Right atrium auricular region (tissue), 2 donors: ENCODE data around the gene PMF1. TPM values are rescaled to one million over a fixed set of nuclear protein-coding genes. Genes with fewer than 3 reads are reported as not detected.
"Not testable (repeated sequence)": the region's sequence is repeated elsewhere in the genome, so short reads cannot be mapped to it uniquely, and the experiment has no call there.

Source experiments
- DNase-seq: peaks from one replicate; pipeline ENCODE4 v3.0.0-alpha.2; 2019; ENCODE audit warnings: low spot score
- H3K27ac ChIP-seq, 2 donors: fragments of 200-600 bp; sonication (generic); 1 replicate in 1 of 2; 2 replicates in 1 of 2; pipeline ENCODE4 v1.5.1; 2016 to 2019
- H3K27me3 ChIP-seq, 2 donors: fragments of 200-600 bp; sonication (generic); one replicate each; pipeline versions ENCODE4 v1.5.1 to v1.6.0; 2017 to 2019
- H3K36me3 ChIP-seq: fragments of 200-600 bp; sonication (generic); one replicate; pipeline ENCODE4 v1.5.1; 2016
- H3K4me1 ChIP-seq, 2 donors: fragments of 200-600 bp; sonication (generic); one replicate each; pipeline versions ENCODE4 v1.5.1 to v1.6.0; 2017 to 2019
- H3K4me3 ChIP-seq, 2 donors: fragments of 200-600 bp; sonication (generic); 1 replicate in 1 of 2; 2 replicates in 1 of 2; pipeline ENCODE4 v1.5.1; 2017 to 2019; ENCODE audit warnings: mild to moderate bottlenecking in 1 of 2, moderate library complexity in 1 of 2
- H3K9me3 ChIP-seq, 2 donors: fragments of 200-600 bp; sonication (generic); one replicate each; pipeline ENCODE4 v1.5.1; 2019
- total RNA-seq, 2 donors: library from RNA; depleted of rRNA; stranded (reverse); fragments of >200 nt; gene quantifications; one replicate each; pipeline ENCODE4 v1.1.0, GENCODE V29; 2016
- TF ChIP-seq, protein P1 (sequence below), 2 donors: fragments of 200-600 bp; sonication (generic); IDR thresholded peaks; one replicate each; pipeline ENCODE4 v1.5.1; 2019; ENCODE audit warnings: antibody characterized with exemption in 2 of 2

PMF1 gene
- total RNA-seq, 2 donors from 2014 or later = 81.8 to 88.3 TPM

DNA sequence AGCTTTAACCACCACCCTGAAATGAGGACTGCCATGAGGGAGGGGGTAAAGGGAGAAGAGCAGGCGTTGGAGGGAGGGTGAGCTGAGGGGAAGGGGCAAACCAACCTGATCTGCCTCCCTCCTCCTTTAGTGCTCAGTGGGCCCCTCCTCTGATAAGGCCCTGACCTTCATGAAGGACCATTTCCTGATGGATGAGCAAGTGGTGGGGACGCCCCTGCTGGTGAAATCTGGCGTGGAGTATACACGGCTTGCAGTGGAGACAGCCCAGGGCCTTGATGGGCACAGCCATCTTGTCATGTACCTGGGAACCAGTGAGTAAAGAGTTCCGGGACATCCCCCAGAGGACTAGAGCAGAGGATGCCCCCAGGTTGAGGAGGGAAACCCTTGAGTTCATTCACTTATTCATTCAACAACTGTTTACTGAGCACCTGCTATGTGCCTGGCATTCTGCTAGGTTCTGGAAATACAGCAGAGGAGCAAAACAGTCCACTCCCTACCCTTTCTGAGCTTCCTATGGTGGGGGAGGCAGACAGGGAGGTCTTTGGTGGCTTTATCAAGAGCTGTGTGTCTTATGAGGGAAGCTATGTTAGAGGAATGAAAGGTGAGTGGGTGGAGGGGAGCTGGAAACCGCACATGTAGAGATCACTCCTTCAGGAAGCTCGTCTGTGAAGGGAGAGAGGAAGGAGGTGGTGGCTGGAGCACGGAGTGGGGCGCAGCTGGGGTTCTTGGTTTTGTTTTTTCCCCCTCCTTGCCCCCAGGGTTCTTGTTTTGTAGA lies 39.9 kb upstream of the PMF1 start:
- no peak overlapping the region for H3K4me3 ChIP-seq
- TF ChIP-seq, protein P1, sequence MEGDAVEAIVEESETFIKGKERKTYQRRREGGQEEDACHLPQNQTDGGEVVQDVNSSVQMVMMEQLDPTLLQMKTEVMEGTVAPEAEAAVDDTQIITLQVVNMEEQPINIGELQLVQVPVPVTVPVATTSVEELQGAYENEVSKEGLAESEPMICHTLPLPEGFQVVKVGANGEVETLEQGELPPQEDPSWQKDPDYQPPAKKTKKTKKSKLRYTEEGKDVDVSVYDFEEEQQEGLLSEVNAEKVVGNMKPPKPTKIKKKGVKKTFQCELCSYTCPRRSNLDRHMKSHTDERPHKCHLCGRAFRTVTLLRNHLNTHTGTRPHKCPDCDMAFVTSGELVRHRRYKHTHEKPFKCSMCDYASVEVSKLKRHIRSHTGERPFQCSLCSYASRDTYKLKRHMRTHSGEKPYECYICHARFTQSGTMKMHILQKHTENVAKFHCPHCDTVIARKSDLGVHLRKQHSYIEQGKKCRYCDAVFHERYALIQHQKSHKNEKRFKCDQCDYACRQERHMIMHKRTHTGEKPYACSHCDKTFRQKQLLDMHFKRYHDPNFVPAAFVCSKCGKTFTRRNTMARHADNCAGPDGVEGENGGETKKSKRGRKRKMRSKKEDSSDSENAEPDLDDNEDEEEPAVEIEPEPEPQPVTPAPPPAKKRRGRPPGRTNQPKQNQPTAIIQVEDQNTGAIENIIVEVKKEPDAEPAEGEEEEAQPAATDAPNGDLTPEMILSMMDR (IDR thresholded peaks at IDR 0.05) = no peak
- DNase-seq = no peak

DNA sequence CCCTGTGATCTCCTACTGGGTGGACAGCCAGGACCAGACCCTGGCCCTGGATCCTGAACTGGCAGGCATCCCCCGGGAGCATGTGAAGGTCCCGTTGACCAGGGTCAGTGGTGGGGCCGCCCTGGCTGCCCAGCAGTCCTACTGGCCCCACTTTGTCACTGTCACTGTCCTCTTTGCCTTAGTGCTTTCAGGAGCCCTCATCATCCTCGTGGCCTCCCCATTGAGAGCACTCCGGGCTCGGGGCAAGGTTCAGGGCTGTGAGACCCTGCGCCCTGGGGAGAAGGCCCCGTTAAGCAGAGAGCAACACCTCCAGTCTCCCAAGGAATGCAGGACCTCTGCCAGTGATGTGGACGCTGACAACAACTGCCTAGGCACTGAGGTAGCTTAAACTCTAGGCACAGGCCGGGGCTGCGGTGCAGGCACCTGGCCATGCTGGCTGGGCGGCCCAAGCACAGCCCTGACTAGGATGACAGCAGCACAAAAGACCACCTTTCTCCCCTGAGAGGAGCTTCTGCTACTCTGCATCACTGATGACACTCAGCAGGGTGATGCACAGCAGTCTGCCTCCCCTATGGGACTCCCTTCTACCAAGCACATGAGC lies 36.1 kb upstream of the PMF1 start:
- no peaks in the 10 kb centered on the region for H3K9me3 ChIP-seq
- no peaks in the 10 kb centered on the region for H3K4me1 ChIP-seq
- no peaks in the 10 kb centered on the region for H3K36me3 ChIP-seq
- TF ChIP-seq, protein P1 (IDR thresholded peaks at IDR 0.05) = no peak
- H3K27ac ChIP-seq = no peak overlapping the region
- H3K4me3 ChIP-seq = no peak overlapping the region
- H3K27me3 ChIP-seq = no peaks in the 10 kb centered on the region
- no peak for DNase-seq

More for the DNA sequence above, 39.9 kb upstream of the PMF1 start:
- no peaks in the 10 kb centered on the region for H3K9me3 ChIP-seq
- no peaks in the 10 kb centered on the region for H3K27me3 ChIP-seq
- no peak overlapping the region for H3K27ac ChIP-seq
- no peaks in the 10 kb centered on the region for H3K36me3 ChIP-seq
- H3K4me1 ChIP-seq = no peaks in the 10 kb centered on the region

DNA sequence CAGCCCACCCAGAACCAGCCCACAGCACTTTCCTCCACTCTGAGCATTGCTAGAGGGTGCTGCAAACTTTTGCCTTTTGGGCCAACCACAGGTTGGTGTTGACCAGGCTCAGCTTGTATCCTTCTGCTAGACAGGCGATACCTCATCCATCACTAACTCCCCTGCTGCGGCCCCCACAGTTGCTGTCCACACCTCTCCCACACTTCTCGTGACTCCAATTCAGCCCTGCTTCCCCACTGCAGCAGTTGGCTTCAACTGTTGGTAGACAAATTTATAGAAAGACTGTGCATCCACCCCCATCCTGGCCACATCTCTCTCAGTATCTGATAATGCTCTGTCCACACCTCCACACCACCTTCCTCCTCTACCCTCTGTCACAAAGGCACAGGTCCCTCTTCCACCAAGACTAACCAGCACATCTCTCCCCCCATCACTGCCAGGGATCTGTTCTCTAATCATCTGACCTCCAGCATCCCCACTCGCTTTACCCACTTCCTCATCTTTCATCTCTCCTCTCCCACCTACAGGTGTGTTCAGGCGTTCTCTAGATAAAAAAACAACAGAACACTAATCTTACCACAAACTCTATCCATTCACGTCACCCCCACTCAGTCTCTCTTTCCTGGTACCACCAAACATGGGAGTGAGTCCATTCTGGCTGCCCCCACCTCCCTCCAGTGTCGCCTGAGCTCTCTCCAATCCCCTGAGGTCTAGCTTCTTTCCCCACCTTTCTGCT lies 34.7 kb upstream of the PMF1 start:
- Histone ChIP-seq H3K27ac (no peak overlapping the region), H3K36me3 (no peaks in the 10 kb centered on the region), H3K4me3 (no peak overlapping the region), H3K9me3 (no peaks in the 10 kb centered on the region), H3K4me1 (no peaks in the 10 kb centered on the region), H3K27me3 (no peaks in the 10 kb centered on the region)
- TF ChIP-seq, protein P1 (IDR thresholded peaks at IDR 0.05) = no peak
- DNase-seq = no peak

DNA sequence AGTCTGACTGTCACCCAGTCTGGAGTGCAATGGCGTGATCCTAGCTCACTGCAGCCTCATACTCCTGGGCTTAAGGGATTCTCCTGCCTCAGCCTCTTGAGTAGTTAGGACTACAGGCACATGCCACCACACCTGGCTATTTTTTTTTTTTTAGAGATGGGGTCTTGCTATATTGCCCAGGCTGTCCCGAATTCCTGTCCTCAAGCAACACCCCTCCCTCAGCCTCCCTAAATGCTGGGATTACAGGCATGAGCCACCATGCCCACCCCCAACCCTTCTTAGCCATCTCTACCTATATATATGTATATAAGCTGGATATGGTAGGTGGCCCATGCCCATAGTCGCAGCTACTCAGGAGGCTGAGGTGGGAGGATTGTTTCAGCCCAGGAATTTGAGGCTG lies 32.3 kb upstream of the PMF1 start:
- no peaks in the 10 kb centered on the region for H3K27me3 ChIP-seq
- no peaks in the 10 kb centered on the region for H3K36me3 ChIP-seq
- H3K27ac ChIP-seq = no peak overlapping the region
- TF ChIP-seq, protein P1 (IDR thresholded peaks at IDR 0.05) = no peak
- no peaks in the 10 kb centered on the region for H3K4me1 ChIP-seq
- no peak for DNase-seq
- no peak overlapping the region for H3K4me3 ChIP-seq
- H3K9me3 ChIP-seq = no peaks in the 10 kb centered on the region

DNA sequence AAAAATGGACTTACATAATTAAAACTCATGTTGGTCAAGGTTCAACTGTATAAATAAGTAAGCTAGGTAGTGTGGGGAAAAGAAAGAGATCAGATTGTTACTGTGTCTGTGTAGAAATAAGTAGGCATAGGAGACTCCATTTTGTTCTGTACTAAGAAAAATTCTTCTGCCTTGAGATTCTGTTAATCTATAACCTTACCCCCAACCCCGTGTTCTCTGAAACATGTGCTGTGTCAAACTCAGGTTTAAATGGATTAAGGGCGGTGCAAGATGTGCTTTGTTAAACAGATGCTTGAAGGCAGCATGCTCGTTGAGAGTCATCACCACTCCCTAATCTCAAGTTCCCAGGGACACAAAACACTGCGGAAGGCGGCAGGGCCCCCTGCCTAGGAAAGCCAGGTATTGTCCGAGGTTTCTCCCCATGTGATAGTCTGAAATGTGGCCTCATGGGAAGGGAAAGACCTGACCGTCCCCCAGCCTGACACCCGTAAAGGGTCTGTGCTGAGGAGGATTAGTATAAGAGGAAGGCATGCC lies 31.3 kb upstream of the PMF1 start:
- not testable (repeated sequence) for H3K9me3 ChIP-seq, DNase-seq, H3K27me3 ChIP-seq

DNA sequence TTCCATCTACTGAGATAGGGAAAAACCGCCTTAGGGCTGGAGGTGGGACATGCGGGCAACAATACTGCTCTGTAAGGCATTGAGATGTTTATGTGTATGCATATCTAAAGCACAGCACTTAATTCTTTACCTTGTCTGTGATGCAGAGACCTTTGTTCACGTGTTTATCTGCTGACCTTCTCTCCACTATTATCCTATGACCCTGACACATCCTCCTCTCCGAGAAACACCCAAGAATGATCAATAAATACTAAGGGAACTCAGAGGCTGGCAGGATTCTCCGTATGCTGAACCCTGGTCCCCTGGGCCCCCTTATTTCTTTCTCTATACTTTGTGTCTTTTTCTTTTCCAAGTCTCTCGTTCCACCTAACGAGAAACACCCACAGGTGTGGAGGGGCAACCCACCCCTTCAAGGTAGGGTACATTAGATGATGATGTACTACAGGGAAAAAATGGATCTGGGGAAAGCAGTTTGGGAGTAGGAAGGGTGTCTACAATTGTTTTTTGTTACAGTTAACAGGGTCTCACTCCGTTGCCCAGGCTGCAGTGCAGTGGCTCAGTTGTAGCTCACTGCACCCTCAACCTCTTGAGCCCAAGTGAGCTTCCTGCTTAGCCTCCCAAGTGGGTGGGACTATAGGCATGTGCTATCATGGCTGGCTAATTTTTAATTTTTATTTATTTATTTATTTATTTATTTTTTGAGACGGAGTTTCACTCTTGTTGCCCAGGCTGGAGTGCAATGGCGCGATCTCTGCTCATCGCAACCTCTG lies 30.6 kb upstream of the PMF1 start:
- H3K27me3 ChIP-seq, DNase-seq, H3K4me3 ChIP-seq, H3K36me3 ChIP-seq, H3K27ac ChIP-seq, H3K9me3 ChIP-seq, H3K4me1 ChIP-seq: not testable (repeated sequence)

More for the DNA sequence above, 31.3 kb upstream of the PMF1 start:
- not testable (repeated sequence) for H3K36me3 ChIP-seq, H3K4me1 ChIP-seq, H3K4me3 ChIP-seq, H3K27ac ChIP-seq

DNA sequence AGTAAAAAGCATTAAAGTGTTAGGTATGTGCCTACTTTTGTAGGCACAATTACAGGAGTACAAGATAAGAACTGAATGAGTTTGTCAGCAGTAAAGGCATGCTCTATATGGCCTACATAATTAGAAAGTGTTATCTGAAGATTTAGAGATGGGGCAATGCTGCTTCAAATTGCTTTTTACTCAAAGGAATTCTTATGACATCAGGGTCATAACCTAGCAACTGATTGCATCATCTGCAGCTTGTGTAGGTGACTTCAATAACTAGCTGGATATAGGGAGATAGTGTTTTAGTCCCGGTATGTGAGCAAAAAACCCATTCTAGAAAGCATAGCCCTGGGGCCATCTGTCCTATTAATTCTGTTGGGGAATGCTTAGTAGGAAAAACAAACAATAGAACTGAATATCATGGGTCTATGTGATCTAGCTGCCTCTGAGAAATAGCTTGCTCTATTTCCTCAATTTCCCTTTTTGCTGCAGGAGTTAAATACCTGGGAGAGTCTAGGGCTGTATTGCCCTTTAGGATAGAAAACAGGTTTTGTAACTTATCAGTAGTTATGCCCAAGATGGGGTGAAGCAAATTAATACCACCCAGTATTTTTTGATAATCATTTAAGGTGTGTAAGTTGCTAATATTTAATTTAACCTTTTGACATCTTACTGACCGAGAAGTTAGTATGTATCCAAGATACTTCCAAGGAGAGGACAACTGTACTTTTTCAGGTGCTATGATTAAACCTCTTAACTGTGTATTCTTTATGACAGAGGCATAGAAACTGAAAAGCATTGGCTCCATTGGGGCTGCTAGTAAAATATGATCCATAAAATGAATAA lies 26.2 kb upstream of the PMF1 start:
- not testable (repeated sequence) for H3K27ac ChIP-seq, H3K27me3 ChIP-seq, H3K36me3 ChIP-seq, DNase-seq, H3K4me1 ChIP-seq, H3K9me3 ChIP-seq, H3K4me3 ChIP-seq

DNA sequence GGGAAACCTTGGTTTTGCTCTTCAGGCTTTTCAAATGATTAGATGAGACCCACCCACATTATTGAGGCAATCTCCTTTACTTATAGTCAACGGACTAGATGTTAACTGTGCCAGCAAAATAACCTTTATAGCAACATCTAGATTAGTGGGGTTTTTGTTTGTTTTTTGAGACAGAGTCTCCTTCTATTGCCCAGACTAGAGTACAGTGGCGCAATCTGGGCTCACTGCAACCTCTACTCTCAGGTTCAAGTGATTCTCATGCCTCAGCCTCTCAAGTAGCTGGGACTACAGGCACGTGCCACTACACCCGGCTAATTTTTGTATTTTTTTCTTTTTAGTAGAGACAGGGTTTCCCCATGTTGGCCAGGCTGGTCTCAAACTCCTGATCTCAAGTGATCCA lies 22.5 kb upstream of the PMF1 start:
- DNase-seq, H3K36me3 ChIP-seq, H3K4me3 ChIP-seq, H3K9me3 ChIP-seq, H3K27ac ChIP-seq, H3K27me3 ChIP-seq: not testable (repeated sequence)
- peaks cover 0 to 18% of the 10 kb centered on the region in 2 donors for H3K4me1 ChIP-seq
